PFSK-1 (cell line): Measurements from ENCODE around the gene PJA2.

Source experiments
- POLR2AphosphoS5 ChIP-seq: IDR thresholded peaks from 2 replicates; pipeline ENCODE4 v1.6.1; 2012; ENCODE audit warnings: low read depth, mild to moderate bottlenecking, control low read depth, low read length, moderate library complexity
- TAF1 ChIP-seq: IDR thresholded peaks from 2 replicates; pipeline ENCODE4 v1.6.1; 2012; ENCODE audit warnings: low read length, control low read depth, borderline replicate concordance; ENCODE audit not compliant: insufficient read depth

DNA sequence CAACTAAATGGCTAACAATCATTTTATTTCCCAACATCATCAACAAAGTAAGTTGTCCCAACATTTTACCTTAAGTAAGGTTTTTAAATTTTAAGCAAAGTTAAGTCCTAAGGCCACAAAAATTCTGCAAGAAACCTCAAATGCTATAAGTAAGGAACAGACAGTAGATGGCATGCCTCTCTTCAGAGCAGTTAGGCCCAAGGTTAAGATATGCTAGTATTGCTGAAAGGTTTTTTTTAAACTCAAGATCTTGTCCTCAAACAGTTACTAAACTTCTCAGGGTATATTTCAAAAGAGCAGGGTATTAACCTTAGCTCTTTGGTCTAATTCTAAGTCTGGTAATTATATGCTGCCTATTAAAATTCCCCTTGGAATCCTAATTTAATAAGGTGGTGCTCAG lies 35.1 kb downstream of the PJA2 start:
- TF ChIP-seq POLR2AphosphoS5: no peak
- TF ChIP-seq TAF1: no peak
